HT-29 (cell line): ENCODE measurements around the gene DAB2IP. TPM values are rescaled to one million over a fixed set of nuclear protein-coding genes. Genes with fewer than 3 reads are reported as not detected.

Source experiments
- DNase-seq: peaks from one replicate; pipeline ENCODE4 v3.0.0-alpha.2; 2015; ENCODE audit warnings: low spot score
- total RNA-seq: library from RNA; depleted of rRNA; stranded (reverse); fragments of >200 nt; shearing (Covaris generic); gene quantifications from 2 replicates; pipeline ENCODE4 v1.2.3, GENCODE V29; 2014

The DAB2IP gene
- total RNA-seq, 1 experiment from 2014 or later = 58.1 TPM

GRCh38 chr9:121625590-121625989 is 25.8 kb upstream of the DAB2IP start:
- no peak for DNase-seq

DNA sequence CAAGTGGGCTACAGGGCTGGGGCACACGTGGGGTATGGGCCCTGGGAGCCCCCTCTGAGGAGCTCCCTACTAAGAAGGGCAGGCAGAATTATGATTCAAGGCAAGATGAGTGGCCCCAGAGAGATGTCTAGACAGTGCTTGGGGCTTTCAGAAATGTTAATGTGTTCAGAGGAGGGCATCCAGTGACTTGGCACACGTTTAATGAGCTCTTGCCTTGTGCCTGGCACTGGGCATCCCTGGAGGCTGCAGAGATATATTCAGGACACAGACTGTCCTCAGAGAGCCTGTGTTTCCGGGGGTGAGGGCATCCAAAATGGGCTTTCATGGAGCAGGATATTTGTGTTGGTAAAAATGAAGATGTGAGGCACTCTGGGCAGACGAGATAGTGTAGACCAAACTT is 25.4 kb upstream of the DAB2IP start:
- no peak for DNase-seq

GRCh38 chr9:121627427-121627826 is 24.0 kb upstream of the DAB2IP start:
- no peak for DNase-seq

GRCh38 chr9:121628401-121628800 is 23.0 kb upstream of the DAB2IP start:
- DNase-seq = no peak

DNA sequence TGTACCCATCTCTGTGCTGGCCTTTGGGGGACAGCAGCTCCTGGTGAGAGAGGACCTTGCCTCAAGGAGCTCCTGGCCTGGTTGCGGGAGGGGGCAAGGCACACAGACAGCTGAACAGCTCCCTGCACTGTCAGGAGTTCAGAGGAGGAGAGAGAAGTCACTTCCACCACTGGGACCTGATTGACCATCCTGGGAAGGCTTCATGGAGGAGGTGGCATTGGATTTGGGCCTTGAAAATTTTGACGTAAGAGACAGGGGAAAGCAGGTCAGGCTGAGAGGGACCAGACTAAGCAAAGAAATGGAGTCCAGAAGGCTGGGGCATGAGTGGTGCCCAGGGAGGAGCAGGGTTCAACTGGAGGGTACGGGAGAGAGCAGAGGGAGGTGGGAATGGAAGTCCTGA is 20.3 kb upstream of the DAB2IP start:
- DNase-seq = no peak

GRCh38 chr9:121631978-121632418 is 19.4 kb upstream of the DAB2IP start:
- no peak for DNase-seq

DNA sequence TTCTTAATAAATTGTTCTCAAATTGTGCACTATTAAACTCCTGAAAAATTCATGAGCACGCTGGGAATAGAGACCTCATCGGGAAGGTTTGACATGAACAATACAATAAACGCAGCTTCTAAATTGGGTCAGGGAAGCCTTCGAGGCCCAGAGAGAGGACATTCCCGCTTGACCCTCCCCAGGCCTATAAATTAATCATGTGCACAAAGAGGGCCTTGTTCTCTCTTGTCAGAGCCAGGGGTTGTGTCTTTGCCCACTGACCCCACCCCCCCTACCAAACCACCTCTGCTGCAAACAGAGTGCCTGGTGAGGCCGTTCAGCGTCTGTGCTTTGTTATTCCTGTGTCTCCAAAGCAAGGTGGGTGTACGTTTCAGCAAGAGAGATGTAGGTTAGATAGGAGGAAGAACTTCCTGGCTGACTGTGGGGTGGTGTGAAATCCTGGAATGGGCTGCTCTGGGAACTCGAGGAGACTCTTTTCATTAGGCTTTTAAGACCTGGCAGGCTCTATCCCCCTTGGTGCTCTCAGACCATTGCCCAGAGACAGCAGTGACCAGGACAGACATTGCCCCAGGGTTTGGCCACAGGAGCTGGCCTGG is 18.2 kb upstream of the DAB2IP start:
- DNase-seq = peak; percentile 57

GRCh38 chr9:121633736-121634135 is 17.7 kb upstream of the DAB2IP start:
- no peak for DNase-seq

DNA sequence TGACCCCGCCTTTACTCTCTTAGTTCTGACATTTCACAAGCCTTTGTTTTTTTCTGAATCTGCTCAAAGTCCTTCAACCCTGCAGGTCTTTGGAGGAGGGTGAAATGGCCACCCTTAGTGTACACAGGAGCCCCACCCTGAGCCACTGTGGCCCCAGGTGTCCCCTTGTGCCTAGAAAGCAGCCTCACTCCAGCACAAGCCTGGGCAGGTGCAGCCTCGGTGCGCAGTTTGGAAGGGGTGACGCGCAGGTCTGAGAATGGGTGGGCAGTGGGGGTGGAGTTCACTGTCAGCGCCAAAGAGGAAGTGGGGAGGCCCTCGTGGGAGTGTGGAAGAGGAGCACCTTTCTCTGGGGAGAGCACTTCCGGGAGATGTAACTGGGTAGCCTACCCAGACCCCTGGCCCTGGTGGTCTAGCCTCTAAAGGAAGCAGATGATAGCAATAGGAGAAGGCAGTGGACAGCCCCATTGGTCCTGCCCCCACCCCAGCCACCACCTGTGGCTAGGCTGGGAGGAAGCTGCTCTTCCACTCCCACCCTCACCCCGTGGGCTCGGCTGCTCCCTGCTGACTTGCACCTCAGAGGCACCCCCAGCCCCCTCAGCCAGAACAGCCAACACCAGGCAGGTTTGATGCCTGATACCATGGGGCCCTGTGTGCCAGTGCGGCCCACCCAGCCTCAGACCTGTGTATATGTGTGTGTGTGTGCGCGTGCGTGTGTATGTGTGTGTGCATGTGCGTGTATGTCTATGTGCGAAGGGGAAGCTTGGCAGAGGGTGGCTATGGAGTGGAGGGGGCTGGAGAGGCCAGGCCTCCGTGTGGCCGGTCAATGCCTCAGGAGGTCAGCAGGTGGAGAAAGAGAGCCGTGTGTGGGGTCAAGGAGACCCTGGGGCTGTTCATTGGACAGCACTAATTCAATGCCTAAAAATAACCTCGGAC is 16.8 kb upstream of the DAB2IP start:
- DNase-seq = peak; percentile 60

GRCh38 chr9:121635300-121635876 is 16.0 kb upstream of the DAB2IP start:
- DNase-seq = no peak

GRCh38 chr9:121636341-121636865 is 15.0 kb upstream of the DAB2IP start:
- no peak for DNase-seq

DNA sequence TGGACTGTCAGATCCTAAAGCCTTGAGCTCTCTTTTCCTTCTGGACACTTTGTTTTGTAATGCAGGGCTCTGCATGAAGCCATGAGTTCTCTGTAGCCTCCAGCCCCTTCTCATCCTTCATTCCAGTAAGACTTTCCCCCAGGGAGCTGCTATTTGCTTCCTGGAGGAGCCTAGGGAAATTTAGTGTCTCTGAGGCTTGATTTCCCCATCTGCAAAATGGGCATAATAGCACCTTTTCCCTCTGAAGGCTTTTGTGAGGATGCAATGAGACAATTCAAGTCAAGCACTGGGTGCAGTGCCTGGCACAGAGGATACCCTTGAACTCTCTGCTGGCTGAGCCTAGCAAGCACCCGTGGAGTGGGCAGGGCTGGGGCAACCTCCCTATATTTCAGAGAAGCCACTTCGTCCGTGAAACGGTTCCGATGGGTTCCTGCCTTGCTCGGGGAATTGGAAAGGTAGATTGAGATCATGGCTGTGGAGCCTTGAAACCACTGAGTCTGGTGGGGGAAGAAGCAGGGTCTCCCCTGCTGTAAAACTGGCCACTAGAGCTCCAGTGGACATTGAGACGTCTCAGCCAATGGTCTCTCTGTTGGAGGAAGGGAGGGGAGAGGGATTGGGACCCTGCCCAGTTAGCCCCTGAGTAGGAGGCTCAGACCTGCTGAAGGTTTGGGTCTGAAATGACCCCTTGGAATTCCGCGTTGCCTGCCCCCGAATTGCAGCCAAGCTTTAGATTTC is 14.3 kb upstream of the DAB2IP start:
- DNase-seq = no peak

GRCh38 chr9:121637713-121638220 is 13.7 kb upstream of the DAB2IP start:
- DNase-seq = peak; percentile 26

GRCh38 chr9:121638399-121638798 is 13.0 kb upstream of the DAB2IP start:
- DNase-seq = no peak

GRCh38 chr9:121638901-121639592 is 12.4 kb upstream of the DAB2IP start:
- no peak for DNase-seq

DNA sequence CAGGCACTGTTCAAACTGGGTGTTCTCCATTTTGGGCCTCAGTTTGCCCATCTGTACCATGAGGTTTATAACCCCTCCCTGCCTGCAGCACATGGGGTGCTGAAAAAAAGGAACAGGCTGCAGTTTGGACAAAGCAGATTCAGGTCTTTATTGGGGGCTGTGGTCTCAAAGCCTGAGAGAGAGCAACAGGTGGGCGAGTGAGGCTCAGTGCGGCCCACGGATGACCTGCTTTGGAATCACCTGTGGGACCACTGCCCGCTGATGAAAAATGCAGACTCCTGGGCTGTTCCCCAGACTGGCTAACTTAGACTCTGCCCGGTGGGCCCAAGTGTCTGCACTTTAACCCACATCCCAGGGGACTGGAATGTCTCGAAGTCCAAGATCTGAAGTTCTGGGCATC is 11.8 kb upstream of the DAB2IP start:
- no peak for DNase-seq

GRCh38 chr9:121640076-121640475 is 11.4 kb upstream of the DAB2IP start:
- DNase-seq = peak; percentile 84

DNA sequence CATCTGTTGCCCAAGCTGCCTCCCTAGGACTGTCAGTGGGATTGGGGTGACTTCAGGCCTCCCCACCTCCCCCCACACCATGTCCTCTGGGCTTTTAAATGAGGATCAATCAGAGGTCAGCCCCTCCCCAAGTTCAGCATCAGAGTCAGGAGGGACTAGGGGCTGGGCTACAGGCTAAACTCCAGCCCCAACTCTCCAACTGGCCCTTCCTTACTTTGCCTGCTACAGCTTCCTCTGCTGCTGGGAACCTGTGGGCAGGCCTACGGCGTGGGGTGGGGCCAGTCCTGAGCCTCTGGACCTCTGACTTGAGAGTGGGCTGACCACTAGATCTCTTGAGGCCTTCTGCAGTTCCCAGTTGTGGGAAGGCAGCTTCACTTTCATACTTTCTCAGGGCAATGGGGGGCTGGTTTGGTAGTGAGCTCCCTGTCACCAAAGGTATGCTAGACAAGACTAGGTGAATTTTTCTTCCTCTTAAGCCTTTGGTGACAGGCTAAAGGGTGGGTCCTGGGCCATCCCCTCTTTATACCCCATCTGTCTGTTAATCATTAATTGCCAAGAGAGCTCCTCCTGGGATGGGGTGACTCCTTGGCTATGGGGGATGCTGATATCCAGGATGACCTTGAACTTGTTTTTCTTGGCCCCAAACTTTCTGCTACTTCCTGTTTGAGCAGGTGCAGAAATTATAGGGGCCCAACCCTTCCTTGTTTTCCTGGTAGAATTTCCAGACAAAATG is 10.8 kb upstream of the DAB2IP start:
- peak; percentile 11 for DNase-seq

- DNase-seq = no peak
These were observed 10.2 kb upstream of the DAB2IP start for GRCh38 chr9:121641224-121641611.

DNA sequence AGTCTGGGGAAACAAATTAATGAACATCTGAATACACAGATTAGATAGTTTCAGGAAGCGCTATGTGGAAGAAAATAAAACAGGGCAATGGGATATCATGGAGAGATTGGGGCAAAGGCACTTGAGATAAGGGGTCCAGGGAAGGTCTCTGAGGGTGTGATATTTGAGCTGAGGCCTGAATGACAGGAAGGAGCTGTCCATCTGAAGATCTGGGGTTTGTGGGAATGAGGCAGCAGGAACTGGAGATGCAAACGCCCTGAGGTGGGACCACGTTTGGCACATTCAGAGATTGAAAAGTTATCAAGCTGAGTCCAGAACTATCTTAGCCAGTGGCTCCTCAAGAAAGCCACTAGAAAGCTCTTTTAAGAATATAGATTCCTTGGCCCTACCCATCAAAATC is 8.7 kb upstream of the DAB2IP start:
- no peak for DNase-seq
